Dedifferentiated amniotic fluid mesenchymal stem cell (primary cell): Measurements from ENCODE around the gene PCDHGB5.
"Not testable (repeated sequence)": the region's sequence is repeated elsewhere in the genome, so short reads cannot be mapped to it uniquely, and the experiment has no call there.

Experiments
- DNase-seq: peaks from one replicate; pipeline ENCODE4 v3.0.0-alpha.2; 2016; ENCODE audit errors: extremely low spot score

The PCDHGB5 gene

DNA sequence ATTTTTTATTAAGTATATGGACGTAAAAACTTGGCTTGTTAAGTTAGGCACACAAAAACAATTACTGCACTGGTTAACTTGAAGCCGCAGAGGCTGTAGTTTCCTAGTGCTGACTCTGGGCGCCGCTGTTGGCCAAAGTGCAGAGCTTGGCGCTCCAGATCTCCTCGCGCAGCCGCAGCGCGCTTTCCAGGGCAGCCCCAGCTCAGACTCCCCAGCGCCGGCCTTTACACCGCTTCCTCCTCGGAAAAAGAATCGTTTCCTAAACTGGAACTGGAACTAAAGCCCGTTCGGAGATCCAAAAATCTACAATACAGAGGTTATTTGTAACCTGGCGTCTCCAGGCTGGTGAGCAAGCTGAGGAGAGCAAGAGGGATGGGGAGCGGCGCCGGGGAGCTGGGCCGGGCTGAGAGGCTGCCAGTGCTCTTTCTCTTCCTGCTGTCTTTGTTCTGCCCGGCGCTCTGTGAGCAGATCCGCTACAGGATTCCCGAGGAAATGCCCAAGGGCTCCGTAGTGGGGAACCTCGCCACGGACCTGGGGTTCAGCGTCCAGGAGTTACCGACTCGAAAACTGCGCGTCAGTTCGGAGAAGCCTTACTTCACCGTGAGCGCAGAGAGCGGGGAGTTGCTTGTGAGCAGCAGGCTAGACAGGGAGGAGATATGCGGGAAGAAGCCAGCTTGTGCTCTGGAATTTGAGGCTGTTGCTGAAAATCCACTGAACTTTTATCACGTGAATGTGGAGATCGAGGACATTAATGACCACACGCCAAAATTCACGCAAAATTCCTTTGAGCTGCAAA is at the start of gene PCDHGB5:
TSS of gene PCDHGB5 (plus strand) at position 192 of the 796 bp plus-strand sequence. CDS start at position 373, 181 bp downstream.
- not testable (repeated sequence) for DNase-seq

DNA sequence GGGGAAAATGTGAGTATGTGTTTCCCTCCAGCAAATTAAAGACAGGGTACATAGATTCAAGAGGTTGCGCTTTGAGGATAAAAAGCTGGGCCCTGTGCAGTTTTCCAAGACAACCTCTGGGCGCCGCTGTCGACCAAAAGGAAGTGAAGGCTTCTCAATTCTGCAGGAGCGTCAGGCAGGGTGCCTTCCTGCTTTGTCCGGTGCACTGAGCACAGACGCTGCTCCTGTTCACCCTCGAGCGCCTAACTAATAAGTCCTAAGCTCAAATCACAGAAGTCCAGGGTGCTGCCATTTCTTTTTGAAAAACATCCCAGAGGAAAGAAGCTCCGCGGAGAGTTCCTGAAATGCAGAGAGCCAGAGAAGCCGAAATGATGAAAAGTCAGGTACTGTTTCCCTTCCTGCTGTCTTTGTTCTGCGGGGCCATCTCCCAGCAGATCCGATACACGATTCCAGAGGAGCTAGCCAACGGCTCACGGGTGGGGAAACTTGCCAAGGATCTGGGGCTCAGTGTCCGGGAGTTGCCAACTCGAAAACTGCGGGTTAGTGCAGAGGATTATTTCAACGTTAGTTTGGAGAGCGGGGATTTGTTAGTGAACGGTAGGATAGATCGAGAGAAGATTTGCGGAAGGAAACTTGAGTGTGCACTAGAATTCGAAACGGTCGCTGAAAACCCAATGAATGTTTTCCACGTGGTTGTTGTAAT is 47.7 kb upstream of the PCDHGB5 start, which contains the start of gene PCDHGB1:
TSS of gene PCDHGB1 (plus strand) at position 183 of the 703 bp plus-strand sequence. CDS start at position 345, 162 bp downstream.
- peak; percentile 43 for DNase-seq

DNA sequence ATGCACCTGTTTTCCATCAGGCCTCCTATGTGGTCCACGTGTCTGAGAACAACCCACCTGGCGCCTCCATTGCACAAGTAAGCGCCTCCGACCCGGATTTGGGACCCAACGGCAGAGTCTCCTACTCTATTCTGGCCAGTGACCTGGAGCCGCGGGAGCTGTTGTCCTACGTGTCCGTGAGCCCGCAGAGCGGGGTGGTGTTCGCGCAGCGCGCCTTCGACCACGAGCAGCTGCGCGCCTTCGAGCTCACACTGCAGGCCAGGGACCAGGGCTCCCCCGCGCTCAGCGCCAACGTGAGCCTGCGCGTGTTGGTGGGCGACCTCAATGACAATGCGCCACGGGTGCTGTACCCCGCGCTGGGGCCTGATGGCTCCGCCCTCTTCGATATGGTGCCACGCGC is 46.2 kb upstream of the PCDHGB5 start:
- no peak for DNase-seq

DNA sequence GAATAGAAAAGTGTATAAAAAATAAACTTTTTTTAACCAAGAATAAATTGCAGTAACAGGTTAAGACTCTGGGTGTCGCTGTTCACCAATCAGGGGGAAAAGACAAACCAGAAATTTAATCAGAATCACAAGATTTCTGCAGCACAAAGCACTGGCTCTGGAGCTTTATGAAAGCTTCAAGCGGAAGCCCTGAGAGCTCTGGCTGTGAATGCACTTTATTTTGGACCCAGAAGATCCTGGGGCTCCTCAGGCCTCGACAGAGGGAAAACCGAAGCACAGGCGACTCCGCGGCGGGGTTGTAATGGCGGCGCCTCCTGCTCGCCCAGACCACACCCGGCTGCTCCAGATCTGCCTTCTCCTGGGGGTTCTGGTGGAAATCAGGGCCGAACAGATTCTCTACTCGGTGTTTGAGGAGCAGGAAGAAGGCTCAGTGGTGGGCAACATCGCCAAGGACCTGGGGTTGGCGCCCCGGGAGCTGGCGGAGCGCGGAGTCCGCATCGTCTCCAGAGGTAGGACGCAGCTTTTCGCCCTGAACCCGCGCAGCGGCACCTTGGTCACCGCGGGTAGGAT is 42.8 kb upstream of the PCDHGB5 start, which contains the start of gene PCDHGA4:
TSS of gene PCDHGA4 (plus strand) at position 122 of the 570 bp plus-strand sequence. CDS start at position 209, 87 bp downstream.
- DNase-seq: no peak

DNA sequence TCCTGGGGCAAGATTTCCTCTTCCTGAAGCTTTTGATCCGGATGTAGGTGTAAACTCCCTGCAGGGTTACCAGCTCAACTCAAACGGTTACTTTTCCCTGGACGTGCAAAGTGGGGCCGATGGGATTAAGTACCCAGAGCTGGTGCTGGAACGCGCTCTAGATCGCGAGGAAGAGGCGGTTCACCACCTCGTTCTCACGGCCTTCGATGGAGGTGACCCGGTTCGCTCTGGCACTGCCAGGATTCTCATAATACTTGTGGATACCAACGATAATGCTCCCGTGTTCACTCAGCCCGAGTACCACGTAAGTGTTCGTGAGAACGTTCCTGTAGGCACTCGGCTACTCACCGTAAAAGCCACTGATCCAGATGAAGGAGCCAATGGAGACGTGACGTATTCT is 42.1 kb upstream of the PCDHGB5 start:
- no peak for DNase-seq

DNA sequence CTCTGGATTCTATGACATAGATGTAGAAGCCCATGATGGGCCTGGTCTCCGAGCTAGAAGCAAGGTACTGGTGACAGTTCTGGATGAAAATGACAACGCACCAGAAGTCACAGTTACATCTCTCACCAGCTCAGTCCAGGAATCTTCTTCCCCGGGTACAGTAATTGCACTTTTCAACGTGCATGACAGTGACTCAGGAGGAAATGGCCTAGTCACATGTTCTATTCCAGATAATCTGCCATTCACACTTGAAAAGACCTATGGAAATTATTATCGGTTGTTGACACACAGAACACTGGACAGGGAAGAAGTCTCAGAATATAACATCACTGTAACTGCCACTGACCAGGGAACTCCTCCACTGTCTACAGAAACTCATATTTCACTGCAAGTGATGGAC is 41.6 kb upstream of the PCDHGB5 start:
- DNase-seq: no peak

DNA sequence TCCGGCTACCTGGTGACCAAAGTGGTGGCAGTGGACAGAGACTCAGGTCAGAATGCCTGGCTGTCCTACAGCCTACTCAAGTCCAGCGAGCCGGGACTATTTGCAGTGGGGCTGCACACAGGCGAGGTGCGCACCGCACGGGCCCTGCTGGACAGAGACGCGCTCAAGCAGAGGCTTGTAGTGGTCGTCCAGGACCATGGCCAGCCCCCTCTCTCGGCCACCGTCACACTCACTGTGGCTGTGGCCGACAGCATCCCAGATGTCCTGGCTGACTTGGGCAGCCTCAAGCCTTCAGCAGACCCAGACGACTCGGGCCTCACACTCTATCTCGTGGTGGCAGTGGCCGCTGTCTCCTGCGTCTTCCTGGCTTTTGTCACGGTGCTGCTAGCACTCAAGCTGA is 40.8 kb upstream of the PCDHGB5 start:
- no peak for DNase-seq

DNA sequence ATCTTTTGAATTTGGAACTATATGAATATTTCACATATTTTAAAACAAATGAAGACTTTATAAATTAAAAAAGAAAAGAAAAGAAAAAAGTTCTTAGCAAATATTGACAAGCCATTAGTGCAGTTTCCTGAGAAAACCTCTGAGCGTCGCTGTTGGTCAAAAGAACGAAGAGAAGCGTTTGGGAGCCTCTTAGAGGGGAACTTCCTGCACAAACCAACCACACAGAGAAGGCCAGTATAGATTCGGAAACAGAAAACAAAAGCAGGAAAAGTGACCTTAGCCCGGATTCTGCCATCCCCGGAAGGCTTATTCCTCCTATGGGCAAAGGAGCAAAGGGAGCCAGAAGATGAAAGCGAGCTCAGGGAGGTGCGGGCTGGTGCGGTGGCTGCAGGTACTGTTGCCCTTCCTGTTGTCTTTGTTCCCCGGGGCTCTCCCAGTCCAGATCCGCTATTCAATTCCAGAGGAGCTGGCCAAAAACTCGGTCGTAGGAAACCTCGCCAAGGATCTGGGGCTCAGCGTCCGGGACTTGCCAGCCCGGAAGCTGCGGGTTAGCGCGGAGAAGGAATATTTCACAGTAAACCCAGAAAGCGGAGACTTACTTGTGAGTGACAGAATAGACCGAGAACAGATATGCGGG is 37.8 kb upstream of the PCDHGB5 start, which contains the start of gene PCDHGB2:
TSS of gene PCDHGB2 (plus strand) at position 205 of the 637 bp plus-strand sequence. CDS start at position 347, 142 bp downstream.
- DNase-seq: no peak

DNA sequence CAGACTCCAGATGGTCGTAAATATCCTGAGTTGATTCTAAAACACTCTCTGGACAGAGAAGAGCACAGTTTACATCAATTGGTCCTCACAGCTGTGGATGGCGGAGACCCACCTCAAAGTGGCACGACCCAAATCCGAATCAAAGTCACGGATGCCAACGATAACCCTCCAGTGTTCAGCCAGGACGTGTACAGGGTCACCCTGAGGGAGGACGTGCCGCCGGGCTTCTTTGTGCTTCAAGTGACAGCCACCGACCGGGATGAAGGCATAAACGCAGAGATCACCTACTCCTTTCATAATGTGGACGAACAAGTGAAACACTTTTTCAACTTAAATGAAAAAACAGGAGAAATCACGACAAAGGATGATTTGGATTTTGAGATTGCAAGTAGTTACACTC is 37.1 kb upstream of the PCDHGB5 start:
- DNase-seq: no peak

DNA sequence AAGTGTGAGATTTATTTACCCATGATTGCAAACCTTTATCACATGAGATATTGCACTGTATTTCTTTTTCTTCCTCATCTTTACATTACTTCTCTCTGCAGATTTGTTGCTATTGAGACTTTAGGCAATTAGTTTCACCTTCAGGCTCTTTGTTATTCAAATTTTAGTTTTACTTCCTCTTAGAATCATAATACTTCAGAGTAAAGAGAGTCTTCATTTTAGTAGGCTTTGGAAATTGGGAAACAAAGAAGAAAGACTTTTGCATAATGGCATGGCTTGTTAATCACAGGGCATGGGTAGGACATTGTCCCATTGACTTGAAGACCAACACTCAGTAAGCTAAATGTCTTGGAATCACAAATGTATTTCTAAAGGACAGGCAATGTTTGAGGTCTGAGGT is 35.0 kb upstream of the PCDHGB5 start:
- DNase-seq: no peak

DNA sequence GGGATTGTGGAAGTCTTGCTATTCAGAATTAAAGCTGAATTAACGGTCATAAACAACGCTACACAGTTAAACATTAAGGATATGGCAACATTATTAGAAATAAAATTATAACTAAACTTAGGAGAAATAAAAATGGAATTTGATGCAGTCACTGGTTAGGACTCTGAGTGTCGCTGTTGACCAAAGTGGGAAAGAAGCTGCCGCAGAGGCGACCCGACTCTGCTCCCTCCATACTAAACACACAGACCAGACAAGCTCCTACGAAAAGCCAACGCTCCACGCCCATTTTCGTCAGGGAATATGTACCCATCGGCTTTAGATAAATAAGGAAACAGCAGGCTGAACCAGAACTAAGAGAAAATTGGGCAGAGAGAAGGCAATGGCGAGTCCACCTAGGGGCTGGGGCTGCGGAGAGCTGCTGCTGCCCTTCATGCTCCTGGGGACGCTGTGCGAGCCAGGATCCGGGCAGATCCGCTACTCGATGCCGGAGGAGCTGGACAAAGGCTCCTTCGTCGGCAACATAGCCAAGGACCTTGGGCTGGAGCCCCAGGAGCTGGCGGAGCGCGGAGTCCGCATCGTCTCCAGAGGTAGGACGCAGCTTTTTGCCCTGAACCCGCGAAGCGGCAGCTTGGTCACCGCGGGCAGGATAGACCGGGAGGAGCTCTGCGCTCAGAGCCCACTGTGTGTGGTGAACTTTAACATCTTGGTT is 33.6 kb upstream of the PCDHGB5 start, which contains the start of gene PCDHGA5:
TSS of gene PCDHGA5 (plus strand) at position 211 of the 709 bp plus-strand sequence. CDS start at position 380, 169 bp downstream.
- no peak for DNase-seq

DNA sequence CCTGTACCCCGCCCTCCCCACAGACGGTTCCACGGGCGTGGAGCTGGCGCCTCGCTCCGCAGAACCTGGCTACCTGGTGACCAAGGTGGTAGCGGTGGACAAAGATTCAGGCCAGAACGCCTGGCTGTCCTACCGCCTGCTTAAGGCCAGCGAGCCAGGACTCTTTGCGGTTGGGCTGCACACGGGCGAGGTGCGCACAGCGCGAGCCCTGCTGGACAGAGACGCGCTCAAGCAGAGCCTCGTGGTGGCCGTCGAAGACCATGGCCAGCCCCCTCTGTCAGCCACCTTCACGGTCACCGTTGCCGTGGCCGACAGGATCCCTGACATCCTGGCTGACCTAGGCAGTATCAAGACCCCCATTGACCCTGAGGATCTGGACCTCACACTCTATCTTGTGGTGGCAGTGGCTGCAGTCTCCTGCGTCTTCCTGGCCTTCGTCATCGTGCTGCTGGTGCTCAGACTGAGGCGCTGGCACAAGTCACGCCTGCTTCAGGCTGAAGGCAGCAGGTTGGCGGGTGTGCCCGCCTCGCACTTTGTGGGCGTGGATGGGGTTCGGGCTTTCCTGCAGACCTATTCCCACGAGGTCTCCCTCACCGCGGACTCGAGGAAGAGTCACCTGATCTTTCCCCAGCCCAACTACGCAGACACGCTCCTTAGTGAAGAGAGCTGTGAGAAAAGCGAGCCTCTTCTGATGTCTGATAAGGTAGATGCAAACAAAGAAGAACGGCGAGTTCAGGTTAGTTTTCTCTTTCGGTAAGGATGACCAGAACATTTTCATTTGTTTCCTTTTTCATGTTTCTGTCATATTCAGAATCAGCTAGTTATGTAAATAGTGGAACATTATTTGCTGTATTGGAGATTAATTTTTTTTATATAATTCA is 31.5 kb upstream of the PCDHGB5 start:
- DNase-seq: no peak

DNA sequence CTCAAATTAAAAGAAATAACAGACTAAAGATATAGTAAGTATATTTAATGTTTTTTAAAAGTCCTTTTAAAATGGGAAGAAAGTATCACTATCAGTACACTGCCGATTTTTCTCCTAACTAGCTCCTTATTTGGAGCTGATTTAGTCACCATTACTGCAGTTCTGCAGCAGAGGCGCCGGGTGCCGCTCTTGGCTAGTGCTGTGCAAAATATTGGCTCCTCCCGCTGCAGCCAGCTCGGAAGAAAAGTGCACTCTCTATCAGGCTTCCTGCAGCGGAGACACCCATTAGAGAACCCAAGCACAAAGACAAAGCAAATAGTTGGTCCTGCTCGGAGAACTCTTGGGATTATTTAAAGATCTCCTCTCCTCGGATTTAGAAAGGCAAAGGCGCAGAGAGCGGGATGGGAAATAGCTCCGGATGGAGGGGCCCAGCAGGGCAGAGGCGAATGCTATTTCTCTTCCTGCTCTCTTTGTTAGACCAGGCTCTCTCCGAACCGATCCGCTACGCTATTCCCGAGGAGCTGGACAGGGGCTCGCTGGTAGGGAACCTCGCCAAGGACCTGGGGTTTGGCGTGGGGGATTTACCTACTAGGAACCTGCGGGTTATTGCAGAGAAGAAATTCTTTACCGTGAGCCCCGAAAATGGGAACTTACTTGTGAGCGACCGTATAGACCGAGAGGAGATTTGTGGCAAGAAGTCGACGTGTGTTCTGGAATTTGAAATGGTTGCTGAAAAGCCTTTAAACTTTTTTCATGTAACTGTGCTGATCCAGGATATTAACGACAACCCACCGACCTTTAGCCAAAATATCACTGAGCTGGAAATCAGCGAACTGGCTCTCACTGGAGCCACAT is 27.5 kb upstream of the PCDHGB5 start, which contains the start of gene PCDHGB3:
TSS of gene PCDHGB3 (plus strand) at position 249 of the 855 bp plus-strand sequence. CDS start at position 402, 153 bp downstream.
- no peak for DNase-seq

DNA sequence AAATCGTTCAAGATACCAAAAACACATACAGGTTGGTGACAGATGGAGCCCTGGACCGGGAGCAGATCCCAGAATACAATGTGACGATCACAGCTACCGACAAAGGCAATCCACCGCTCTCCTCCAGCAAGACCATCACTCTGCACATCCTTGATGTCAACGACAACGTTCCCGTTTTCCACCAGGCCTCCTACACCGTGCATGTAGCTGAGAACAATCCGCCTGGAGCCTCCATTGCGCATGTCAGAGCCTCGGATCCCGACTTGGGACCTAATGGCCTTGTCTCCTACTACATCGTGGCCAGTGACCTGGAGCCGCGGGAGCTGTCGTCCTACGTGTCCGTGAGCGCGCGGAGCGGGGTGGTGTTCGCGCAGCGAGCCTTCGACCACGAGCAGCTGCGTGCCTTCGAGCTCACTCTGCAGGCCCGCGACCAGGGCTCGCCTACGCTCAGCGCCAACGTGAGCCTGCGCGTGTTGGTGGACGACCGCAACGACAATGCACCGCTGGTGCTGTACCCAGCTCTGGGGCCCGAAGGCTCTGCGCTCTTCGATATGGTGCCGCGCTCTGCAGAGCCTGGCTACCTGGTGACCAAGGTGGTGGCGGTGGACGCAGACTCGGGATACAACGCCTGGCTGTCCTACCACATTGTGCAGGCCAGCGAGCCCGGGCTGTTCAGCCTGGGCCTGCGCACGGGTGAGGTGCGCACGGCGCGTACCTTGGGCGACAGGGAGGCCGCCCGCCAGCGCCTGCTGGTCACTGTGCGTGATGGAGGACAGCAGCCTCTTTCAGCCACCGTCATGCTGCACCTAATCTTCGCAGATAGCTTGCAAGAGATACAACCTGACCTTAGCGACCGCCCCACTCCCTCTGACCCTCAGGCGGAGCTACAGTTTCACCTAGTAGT is 25.9 kb upstream of the PCDHGB5 start:
- no peak for DNase-seq

DNA sequence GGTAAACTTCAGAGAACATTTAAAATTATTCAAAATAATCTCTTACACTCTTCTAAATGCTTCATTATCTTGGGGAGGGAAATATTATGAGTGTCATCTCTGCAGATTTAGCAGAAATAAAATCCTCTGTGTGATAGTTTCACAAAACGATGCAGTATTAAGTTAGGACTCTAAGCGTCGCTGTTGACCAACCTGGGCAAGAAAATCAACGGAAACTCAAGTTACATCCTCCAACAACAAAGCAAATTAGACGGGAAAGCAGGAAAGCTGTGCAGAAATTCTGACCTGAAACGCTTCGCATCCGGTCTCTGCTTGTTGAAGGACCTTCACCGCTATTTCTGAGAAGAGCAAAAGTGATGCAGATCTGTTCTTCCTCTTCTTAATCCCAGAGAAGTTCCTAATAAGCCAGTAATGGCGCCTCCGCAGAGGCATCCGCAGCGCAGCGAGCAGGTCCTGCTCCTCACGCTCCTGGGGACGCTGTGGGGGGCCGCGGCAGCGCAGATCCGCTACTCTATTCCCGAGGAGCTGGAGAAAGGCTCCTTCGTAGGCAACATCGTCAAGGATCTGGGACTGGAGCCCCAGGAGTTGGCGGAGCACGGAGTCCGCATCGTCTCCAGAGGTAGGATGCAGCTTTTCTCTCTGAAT is 24.0 kb upstream of the PCDHGB5 start, which contains the start of gene PCDHGA6:
TSS of gene PCDHGA6 (plus strand) at position 219 of the 645 bp plus-strand sequence. CDS start at position 412, 193 bp downstream.
- peak; percentile 39 for DNase-seq

DNA sequence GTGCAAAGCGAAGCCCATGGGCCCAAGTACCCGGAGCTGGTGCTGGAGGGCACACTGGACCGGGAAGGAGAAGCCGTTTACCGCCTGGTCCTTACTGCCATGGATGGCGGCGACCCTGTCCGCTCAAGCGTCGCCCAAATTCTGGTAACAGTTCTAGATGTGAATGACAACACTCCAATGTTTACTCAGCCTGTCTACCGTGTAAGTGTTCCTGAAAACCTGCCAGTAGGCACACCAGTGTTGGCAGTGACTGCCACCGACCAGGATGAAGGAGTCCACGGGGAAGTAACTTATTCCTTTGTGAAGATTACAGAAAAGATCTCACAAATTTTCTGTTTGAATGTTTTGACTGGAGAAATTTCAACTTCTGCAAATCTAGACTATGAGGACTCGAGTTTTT is 23.1 kb upstream of the PCDHGB5 start:
- no peak for DNase-seq
